NCI-H82 treated with DMSO at 0.1 percent for 48 hours (cell line): Measurements from ENCODE around the gene MAD2L1.
"Not testable (repeated sequence)": the region's sequence is repeated elsewhere in the genome, so short reads cannot be mapped to it uniquely, and the experiment has no call there.

Source experiments
- DNase-seq: peaks from one replicate; lab custom pipeline; 2025; ENCODE audit not compliant: unreplicated experiment; lab: John Stamatoyannopoulos, UW

Gene MAD2L1

DNA sequence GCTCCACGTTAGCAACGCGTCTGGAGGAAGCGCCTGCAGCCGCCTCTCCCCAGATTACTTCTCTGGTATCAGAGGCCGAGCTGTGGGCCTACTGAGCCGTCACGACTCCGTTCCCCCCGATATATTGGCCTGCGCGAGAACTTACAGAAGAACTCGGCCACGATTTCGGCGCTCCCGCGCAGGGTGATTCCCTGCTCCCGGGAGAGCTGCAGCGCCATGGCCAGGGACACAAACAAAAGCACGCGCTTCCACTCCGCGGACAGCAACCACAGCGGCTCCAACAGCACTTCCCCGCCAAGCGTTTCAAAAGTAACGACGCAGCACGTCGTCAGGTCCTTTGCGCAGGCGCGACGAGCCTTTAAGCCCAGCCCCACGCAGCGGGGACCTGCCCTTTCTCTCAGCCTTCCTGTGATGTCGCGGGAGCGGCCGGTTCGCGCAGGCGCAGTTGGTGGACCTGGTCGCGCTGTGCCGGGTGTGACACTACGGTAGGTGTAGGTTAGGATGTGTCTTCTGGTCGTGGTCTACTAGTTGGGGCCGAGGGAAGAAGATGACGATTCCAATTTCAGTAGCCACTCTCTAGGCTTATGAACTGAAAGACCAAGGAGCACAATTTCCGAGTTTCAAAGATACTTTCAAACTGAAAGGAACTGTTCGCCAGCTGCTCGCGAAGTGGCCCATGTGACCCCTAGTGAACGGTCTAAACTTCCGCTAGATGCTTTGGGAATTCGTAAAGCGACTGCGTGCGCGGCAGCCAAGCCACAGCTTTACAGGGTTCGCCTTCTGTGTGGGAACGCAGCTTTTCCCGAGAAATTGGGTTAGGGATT lies at the start of gene MAD2L1:
Gene MAD2L1 (minus strand): TSS at position 332 of the 824 bp plus-strand sequence. CDS start 114 bp downstream, at position 218.
- peak; percentile 82 for DNase-seq

DNA sequence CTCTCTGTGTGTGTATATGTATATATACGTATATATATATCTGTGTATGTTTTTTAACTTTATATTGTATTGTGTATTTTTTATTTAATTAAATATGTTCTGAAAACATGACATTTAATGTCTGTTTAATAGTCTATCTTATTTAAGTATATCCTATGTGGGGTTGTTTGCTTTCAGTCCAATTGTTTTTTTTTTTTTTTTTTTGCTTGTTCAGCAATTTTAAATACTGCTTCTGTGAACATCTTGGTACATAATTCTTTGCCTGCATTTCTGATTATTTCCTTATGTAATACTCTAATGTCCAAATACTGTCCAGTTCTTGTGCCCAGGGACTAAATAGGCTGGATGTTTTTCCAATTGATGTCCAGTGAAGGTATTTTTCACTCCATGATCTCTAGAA lies 45.1 kb upstream of the MAD2L1 start:
- no peak for DNase-seq

DNA sequence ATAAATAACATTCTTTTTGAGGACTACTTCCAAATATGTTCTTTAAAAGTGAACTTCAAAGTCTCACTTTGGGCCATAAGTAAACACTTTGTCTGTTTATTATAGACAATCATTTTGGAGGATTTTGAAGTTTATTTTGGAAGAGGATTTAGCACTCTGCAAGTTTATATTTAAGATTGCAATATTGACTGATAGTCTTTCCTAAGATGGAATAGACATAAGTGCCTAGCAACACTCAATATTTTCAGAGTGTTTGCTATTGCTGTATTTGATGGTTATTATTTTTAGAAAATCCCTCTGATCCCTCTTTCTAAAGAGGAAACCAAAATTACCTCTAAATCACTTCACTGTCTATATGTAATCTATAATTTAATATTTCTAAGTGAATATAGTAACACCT lies 42.8 kb upstream of the MAD2L1 start:
- DNase-seq, result no peak

DNA sequence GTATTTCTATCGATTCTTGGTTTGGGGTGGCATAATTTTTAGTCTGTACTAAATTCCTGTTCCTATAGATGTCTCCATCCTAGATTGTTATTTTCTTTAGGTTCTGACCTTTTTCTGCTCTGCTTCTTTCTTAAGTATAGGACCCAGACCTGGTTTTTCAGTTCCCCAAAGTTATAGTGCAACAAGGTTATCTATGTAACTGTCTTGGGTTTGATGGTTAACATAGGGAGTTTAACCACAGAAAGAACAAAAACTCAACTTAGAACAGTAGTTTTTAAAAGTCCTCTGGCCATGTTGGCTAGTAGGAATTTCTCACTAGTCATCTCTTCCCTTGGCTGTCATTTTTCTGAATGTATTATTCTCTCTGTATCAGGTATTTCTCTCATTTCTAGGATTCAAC lies 38.8 kb upstream of the MAD2L1 start:
- DNase-seq, result no peak

DNA sequence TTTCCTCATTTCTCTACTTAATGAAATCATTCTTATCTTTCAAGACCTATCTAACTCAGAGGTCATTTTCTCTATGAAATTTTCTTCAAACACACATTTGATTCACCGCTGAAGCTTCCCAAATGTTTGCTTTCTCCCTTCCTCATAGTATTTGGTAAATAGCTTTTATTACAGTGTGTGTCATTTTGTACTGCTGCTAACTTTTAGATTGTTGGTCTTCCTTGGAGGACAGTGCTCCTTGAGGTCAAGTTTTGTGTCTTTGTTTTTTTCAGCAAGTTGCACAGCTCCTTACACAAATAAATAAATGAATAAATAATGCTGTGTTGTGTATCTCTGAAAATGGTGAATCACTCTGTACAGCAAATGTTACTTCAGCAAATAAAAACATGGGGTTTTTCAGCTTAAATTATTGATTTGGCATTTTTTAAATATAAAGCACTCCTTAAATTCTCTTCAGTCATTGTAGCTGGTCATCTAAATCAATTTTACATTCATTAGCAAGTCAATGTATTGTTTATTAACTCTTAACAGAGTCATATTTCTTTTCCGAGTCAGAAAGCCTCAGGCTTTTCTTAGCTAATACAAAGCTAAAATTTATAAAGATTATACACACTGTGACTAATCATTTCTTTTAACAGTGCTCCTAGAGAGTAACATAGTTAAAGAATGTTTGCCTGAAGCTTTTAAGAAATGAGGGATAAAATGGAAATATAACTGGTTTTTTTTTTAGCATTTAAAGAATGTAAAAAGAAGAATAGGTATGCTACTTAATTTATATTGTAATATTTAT lies 30.1 kb upstream of the MAD2L1 start:
- DNase-seq, result no peak

DNA sequence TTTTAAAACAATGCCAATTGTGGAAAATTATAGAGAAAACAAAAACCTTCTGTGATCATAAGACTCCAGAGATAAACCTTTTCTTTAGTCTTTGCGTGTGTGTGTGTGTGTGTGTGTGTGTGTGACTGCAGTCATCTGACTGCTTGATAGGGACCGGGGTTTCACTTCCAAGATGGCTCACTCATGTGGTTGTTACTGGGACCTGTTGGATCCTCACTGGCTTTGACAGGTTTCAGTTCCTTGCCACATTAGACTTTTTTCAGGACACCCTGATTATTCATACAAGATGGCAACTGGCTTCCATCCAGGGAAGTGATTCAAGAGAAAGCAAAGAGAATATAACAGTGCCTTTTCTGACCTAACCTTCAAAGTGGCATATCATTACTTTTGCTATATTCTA lies 21.9 kb upstream of the MAD2L1 start:
- DNase-seq, result no peak

DNA sequence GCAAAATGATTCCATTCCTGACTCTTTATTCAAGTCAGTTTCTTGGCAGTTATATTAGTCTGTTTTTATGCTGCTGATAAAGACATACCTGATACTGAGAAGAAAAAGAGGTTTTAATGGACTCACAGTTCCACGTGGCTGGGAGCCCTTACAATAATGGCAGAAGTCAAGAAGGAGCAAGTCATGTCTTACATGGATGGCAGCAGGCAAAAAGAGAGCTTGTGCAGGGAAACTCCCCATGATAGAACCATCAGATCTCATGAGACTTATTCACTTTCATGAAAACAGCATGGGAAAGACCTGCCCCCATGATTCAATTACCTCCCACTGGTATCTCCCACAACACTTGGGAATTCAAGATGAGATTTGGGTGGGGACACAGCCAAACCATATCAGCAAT lies 21.4 kb upstream of the MAD2L1 start:
- not testable (repeated sequence) for DNase-seq

DNA sequence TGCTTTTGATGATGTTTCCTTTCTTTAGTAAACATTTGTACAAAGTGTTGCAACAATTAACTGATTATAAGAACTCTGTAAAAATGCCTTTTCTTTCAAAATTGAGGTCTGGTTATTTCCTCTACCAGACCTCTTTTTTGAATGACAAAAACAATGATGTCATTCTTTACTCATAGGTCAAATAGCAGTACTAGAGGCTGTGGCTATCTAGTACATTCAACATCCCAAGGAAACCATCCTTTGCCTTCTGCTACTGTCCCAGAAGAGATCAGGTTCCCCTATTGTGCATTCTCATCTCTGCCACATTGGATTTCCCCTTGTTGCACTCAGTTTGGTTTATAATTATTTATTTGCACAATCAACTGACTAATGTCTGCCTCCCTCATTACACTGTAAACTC lies 19.1 kb upstream of the MAD2L1 start:
- DNase-seq, result no peak

DNA sequence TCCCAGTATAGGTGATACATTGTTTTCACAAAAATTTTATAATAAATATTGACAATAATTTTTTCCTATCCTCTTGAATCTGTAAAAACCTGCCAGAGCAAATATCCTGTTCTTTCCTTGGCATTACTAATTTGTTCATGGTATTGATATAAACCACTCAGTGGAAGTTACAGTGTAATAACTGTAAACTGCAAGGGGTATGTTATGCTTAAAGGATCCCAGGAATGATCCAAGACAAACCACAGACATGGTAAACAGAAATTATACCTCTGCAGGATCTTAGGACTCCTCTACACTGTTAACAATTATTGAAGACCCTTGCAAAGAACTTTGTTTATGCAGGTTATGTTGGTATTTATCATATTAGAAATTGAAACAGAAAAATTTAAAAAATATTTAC lies 17.7 kb upstream of the MAD2L1 start:
- no peak for DNase-seq

DNA sequence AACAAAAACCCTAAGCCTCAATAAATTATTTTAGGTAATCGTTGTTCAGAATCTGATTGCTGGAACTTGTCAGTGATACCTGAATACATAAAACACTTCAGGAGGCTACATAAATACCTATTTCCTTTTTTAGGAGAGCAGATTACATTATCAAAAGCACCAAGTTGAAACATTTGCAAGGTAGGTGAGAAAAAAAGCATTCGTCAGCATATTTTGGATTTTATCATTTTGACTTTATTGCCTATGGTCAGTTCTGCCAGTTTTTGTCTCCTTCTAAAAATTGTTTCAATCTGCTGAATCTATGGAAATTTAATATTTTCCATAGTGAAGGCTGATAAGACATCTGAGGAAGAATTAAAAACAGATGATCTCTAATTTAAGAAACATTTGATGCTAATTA lies 16.5 kb upstream of the MAD2L1 start:
- no peak for DNase-seq

DNA sequence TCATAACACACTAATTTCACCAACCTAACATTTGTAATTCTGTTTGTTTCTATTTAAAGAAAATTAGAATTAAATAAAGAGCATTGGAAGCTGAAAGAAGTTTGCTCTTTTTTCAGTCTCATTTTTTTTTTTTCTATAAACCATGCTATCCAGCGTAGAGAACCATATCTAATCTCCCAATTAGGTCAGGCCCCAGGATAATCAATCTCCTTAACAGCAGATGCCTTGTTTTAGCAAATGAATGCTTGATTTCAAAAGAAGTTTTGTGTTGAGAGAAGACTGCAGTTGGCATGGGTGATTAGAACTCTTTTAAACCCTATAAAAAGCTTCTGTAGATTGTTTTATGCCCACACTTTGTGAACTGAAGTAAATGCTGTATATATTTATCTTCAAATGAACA lies 15.6 kb upstream of the MAD2L1 start:
- no peak for DNase-seq

DNA sequence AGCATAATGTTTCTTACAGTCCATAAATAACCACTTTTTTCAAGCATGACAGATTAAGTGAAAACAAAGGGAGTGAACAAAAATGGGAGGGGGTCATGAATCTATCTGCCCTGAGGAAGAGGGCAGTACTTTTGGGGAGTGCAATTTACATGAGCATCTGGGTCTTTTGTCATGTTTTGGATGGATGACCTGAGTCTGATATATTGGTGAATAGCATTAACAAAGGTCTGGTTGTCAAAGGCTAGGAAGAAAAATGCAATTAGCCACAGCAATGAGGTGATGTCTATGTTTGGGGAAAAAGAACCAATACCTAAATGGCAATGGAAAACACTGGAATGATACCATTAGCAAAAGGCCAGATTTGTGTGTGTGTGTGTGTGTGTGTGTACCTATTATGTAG lies 15.1 kb upstream of the MAD2L1 start:
- DNase-seq, result no peak

DNA sequence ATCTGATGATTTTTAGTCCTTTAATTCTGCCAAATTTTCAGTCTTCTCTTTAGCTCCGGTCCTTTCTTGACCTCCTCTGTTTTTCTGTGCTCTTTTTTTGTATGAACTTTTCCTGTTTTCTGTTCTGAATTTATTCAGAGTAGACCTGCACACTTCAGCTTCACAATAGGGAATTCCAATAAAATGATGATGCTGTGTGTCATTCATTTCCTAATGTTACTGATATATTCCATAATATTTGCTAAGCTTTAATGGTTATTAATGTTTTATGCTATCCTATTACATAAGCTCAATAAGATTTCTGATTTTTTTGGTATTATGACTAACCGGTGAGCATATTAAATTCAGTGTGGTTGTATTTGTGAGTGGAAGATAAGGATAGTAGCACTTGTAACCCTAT lies 13.9 kb upstream of the MAD2L1 start:
- DNase-seq, result no peak

DNA sequence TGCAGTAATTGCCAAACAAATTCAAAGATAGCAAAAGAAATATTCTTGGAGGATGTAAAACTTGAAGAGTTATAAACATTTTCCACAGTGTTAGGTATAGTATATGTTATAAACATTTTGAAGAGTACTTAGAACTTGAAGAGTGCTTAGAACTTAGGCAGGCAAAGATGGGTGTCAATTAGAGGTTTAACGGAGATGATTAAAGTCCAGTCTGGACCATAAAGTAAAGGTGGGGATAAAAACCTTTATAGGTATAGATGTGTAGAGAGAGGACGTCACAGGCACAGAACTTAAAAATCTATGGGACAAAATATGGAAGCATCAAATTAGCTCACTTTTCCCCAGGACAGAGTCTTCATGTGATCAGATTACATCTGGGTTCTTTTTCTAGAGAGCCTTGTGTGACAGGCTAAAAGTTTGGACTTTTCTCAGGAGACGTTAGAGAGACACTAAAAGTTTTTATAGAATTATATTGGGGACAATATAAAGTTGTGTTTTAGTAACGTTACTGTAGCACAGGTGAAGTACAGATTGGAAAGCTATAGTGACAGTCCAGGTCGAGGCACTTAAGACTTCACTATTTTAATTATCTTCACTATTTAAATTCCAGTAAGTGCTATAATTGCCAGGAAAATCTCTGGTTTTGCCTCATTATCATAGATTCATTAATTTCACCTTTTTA lies 13.3 kb upstream of the MAD2L1 start:
- no peak for DNase-seq

DNA sequence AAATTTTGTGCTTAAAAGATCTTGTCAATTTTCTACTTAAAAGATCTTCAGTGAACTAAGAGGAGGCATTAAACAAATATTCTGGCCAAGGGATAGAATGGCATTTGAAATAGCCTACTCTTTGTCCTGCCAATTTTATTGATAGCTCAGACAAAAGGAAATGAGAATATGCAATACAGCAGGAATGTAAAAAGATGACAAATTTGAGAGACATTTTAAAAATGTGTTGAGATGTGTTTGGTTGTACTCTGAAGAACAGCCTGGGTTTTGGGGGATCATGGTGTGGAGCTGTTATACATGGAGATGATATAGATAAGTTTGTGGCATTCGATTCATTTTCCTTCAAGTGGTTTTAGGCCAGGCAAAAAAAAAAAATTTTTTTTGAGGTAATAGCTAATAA lies 11.6 kb upstream of the MAD2L1 start:
- DNase-seq, result no peak

DNA sequence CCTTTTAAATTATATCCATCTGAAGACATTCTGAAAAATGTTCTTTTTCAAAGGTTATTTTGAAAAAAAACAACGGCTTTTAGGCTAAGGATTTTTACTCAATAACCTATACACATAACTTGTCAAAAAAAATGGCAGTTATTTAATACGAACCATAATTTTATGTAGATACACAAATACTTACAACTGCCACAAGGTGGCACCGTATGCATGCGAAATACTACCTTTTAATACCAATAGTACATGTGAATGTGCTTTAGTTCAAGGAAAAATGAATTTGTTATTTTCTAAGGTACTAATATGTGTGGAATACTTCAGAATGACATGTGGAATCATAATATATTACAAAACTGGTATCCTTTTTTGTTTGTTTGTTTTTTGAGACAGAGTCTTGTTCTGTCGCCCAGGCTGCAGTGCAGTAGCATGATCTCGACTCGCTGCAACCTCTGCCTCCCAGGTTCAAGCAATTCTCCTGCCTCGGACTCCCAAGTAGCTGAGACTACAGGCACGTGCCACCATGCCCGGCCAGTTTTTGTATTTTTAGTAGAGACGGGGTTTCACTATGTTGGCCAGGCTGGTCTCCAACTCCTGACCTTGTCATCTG lies 4.6 kb upstream of the MAD2L1 start:
- peak; percentile 7 for DNase-seq

DNA sequence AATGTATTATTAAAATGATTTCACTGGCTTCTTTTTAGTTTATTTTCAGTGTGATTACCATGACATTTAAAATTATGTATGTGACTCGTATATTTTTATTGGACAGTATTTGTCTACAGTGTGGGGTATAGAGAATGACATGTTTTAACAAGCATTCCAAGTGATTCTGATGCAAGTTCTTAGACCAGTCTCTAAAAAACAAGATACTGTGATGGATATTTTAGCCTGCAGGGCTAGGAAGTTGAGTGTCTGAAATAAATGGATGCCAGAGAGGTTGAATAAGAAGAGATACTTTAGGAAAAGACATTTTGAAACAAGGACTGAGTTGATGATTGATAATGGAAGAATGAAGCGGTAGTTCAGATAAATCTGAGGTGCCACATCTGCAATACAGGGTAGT lies 3.5 kb upstream of the MAD2L1 start:
- no peak for DNase-seq

DNA sequence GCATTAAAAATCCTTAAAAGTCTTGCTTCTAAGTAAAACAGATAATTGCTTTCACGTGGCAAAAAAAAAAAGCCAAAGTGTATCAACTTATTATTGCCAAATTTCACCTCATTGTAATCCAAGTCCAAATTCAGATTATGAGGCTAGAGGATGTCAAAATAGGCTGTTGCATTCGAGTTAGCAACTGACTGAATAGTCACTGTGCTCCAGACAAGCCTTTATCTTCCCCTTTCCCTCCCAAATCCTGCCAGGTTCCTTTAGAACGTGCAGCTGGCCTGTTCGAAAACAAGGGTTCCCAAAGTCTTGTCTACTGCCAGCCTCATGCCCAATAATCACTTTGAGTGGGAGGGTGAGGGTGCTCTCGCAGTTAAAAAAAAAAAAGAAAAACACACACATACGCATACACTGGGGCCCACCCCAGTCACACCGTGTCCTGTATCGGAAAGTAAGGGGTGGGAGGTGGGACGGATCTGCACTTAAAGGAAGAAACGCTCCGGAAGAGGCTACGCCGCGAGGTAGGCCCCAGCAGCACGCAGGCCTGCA lies 603 bp downstream of the MAD2L1 start:
- no peak for DNase-seq

DNA sequence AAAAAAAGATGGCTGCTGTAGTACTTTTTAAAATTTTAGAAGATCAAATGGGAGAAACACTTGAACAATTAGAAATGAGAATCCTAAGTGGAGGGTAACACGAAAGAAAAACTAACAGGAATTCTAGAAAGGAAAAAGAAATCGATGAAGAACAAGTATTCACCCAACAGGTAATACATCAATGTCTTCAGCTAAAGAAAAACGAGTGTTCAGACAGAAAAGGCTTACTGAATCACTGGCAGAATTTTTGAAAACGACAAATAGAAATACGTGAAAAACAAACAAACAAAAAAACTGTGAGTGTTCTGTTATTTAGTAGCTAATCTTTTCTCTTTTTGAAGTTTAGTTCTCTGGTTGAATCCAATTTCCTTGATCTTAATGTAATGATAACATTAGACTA lies 1.8 kb downstream of the MAD2L1 start:
- DNase-seq, result no peak

DNA sequence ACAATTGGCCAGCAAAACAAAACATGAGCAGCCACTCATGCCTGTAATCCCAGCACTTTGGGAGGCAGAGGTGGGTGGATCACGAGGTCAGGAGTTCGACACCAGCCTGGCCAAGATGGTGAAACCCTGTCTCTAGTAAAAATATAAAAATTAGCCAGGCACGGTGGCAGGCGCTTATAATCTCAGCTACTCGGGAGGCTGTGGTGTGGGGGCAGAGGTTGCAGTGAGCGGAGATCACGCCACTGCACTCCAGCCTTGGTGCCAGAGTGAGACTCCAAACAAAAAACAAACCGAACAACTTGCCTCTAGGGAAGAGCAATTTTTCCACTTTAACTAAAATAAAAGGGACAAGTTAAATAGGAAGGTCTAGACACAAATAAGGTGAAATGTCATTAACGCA lies 2.9 kb downstream of the MAD2L1 start:
- not testable (repeated sequence) for DNase-seq

DNA sequence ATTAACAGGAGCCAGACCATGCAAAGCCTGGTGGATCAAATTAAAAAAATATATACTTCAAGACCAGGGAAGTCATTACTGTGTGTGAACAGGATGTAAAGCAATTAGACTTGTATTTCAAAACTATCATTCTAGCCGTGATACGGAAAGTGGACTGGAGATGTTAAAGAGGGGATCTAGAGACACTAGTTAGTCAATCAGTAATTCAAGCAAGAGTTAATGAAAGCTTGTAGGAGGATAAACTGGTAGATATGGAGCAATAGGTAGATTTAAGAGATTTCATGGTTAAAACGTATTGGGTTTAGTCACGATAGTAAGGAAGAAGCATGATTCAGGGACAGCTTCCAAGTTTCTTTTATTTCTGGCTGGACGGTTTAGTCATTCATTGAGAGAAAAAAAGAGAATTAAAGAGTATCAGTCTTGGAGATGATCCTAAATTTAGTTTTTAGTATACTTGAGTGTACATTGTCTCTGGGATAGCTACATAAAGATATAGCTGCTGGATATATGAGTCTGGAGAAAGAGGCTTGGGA lies 3.9 kb downstream of the MAD2L1 start:
- no peak for DNase-seq
